Measurements from ENCODE around the gene KLK10.

Gene KLK10

GRCh38 chr19:50967929-50968715 is 51.4 kb downstream of the KLK10 start:
- no peak for TF ChIP-seq CTCF (conservative IDR thresholded peaks at IDR 0.05; ENCODE audit: control insufficient read depth, insufficient read depth, low read depth, low read length)
- DNase-seq (ENCODE audit: low read depth), result no peak
- no peak overlapping the region for H3K4me3 ChIP-seq (ENCODE audit: control insufficient read depth, low read depth, low read length)

- DNase-seq (ENCODE audit: low read depth), result no peak
- no peak overlapping the region for H3K4me3 ChIP-seq (ENCODE audit: control insufficient read depth, low read depth, low read length)
- TF ChIP-seq CTCF (conservative IDR thresholded peaks at IDR 0.05; ENCODE audit: control insufficient read depth, insufficient read depth, low read depth, low read length), result no peak
These were observed 55.2 kb downstream of the KLK10 start for GRCh38 chr19:50964266-50964665.

GRCh38 chr19:50963381-50963780 is 56.1 kb downstream of the KLK10 start:
- TF ChIP-seq CTCF (conservative IDR thresholded peaks at IDR 0.05; ENCODE audit: control insufficient read depth, insufficient read depth, low read depth, low read length), result no peak
- no peak overlapping the region for H3K4me3 ChIP-seq (ENCODE audit: control insufficient read depth, low read depth, low read length)
- no peak for DNase-seq (ENCODE audit: low read depth)
